Ishikawa (cell line): ENCODE results near the gene MOB3A.

Source experiments
- REST ChIP-seq: IDR thresholded peaks from 2 replicates; pipeline ENCODE4 v1.6.1; 2012; ENCODE audit warnings: low read depth, mild to moderate bottlenecking
- USF1 ChIP-seq: IDR thresholded peaks from 2 replicates; pipeline ENCODE4 v1.6.1; 2012

- no peak for TF ChIP-seq USF1
- TF ChIP-seq REST, result no peak
These were observed 5.5 kb upstream of the MOB3A start for GRCh38 chr19:2101417-2102335.
